Right renal pelvis (tissue), 4 donors: ENCODE measurements around the gene XRCC1. TPM values are rescaled to one million over a fixed set of nuclear protein-coding genes. Genes with fewer than 3 reads are reported as not detected.
"Not testable (repeated sequence)": the region's sequence is repeated elsewhere in the genome, so short reads cannot be mapped to it uniquely, and the experiment has no call there.

Experiments used
- DNase-seq, 4 donors: peaks; one replicate each; pipeline ENCODE4 v3.0.0-alpha.2; 2013; ENCODE audit warnings: low read depth in 4 of 4, low spot score in 3 of 4, missing footprints in 1 of 4
- polyA plus RNA-seq, 4 donors: library from polyadenylated mRNA; unstranded; fragments of 120-200 nt; gene quantifications; one replicate each; pipeline ENCODE4 v1.2.1, GENCODE V29; 2013; ENCODE audit not compliant: insufficient read length in 4 of 4

The XRCC1 gene
- polyA plus RNA-seq, 4 donors: 56.7 to 71.0 (median 66.6) TPM

DNA sequence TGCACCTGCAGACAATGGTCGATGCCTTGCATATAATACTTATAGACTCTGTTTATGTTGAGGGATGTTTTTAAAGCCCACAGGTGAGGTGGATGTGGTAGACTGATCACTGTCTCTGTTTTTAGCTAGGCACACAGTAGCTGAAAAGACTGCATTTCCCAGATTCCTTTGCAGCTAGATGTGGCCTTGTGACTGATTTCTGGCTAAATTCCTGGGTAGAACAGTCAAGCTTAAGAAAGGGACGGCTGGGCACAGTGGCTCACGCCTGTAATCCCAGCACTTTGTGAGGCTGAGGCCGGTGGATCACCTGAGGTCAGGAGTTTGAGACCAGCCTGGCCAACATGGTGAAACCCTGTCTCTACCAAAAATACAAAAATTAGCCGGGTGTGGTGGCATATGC lies 25.0 kb upstream of the XRCC1 start:
- DNase-seq: not testable (repeated sequence)

DNA sequence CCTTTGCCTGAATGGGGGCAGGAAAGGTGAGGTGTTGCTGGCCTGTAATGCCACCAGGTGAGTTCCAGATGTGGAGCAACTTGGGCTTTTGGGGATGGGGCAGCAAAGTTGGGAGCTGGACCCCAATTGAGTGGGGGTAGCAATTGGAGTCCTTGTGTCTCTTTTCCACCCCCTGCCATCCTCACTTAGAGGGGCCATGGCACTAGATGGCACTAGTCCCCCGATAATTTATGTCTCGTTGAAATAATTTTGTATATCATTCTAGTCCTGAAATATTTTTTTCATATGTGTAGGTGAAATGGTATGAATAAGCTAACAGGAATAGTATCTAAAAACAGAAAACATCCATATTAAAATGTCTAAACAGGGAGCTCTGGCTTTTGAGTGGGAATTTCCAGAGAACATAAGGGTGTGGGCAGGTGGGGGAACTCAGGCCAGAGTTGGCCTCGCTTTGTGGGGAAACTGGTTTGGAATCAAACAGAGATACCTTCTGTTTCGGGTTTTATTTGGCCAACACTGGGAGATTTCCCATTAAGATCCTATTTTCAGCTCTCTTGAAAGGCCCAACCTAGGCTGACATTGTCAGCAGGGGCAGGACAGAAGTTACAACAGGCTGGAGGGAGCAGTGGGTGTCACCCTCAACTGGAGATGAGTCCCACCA lies 24.4 kb upstream of the XRCC1 start:
- no peak for DNase-seq

DNA sequence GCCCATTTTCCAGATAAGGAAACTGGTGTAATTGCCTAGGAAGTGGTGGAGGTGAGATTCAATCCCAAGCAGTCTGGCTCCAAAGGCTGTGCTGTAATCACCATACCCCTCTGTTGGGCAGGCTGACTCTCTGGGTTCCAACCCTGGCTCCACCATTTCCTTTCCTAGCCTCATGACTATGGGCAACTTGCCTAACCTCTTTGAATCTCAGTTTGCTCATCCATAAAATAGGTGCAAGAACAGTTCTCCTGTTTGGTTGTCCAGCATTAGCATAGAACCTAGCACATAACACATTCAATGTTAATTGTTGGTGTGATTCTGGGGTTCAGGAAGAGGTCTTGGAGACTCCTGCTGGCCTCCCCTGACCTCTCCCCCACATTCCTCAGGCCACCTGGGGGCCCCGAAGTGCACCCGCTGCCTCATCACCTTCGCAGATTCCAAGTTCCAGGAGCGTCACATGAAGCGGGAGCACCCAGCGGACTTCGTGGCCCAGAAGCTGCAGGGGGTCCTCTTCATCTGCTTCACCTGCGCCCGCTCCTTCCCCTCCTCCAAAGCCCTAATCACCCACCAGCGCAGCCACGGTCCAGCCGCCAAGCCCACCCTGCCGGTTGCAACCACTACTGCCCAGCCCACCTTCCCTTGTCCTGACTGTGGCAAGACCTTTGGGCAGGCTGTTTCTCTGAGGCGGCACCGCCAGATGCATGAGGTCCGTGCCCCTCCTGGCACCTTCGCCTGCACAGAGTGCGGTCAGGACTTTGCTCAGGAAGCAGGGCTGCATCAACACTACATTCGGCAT lies 23.3 kb upstream of the XRCC1 start:
- DNase-seq: no peak

DNA sequence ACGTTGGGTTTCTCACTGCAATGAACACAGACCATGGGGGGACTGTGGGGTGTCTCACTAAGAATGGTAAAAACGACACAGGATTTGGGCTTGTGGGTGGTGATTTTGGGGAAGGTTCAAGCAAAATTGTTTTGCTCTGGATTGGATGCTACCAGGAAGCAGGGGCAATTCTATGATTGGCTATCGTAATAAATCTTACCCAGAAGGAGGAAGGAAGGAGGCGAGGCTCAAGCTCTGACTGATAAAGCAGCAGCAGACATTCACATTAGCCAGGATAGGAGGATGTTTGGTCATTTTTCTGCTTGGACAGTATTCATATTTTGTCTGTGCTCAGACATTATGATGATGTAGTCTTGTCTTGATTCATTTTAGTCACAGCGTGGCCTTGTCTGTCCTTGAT lies 22.5 kb upstream of the XRCC1 start:
- no peak for DNase-seq

DNA sequence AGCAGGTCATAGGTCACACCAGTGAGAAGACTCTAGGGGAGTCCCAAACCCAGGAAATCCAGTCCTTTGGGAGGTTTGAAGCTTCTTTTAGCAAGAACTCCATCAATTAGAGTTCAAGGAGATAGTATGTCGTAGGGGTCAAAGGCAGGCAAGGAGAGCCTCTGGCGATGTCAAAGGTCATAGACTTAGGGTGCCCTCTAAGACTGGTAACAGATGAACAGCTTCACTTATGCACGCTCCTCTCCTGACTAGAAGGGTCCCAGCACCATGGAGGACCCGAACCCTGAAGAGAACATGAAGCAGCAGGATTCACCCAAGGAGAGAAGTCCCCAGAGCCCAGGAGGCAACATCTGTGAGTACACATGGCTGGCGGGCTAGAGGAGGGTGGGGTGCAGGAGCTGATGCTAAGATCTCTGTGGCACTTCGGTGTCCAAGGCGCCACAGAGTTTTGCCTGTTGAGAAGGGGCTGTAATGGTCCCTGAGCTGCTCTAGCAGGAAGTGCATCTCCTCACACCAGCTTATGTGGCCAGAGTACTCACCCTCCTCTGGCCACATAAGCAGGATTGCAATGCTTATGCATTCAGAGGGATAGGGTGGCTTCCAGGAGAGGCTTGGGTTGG lies 21.6 kb upstream of the XRCC1 start:
- no peak for DNase-seq

DNA sequence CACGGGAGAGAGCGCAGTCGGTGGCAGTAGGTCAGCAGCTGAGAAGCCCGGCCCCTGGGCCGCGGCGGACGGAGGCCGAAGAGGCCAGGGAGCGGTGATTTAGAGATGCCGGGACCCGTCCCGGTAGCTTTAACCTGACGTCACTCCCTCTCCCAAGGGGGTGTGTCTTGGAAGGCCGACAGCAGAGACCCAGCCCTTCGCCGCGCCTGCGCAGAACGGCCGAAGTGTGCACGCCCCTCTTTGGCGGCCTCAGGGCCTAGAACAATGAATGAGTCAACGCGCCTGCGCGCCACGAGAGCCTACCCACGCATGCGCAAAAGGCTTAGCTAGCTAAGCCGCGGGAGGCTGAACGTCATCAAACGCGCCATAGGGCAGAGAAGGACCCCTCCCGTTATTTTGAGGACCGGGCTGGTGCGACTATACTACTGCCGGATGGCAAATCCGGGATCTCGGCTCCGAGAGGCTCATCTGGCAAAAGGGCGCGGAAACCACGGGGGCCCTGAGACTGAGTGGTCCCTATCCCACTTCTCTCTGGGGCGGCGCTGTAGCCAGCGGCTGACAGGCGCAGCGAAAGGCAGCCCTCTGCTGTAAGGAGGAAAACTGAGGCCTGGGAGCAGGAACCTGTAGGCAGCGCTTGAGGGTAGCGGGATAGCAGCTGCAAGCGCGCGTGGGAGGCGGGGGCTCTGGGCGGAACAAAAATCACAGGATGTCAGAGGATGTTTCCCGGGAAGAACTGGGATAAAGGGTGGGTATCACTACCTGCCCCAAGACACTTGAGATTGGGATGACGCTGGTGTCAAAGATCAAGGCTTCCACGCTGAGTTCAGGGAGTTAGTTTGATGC lies 20.9 kb upstream of the XRCC1 start, which contains the start of the genes IRGQ and ZNF576:
IRGQ (minus strand) TSS at position 136 of the 843 bp plus-strand sequence. CDS start 796 bp downstream, outside the sequence.
ZNF576 (plus strand) TSS at position 597 of the 843 bp plus-strand sequence. CDS start 514 bp downstream, outside the sequence.
- DNase-seq: peak; percentile 100

DNA sequence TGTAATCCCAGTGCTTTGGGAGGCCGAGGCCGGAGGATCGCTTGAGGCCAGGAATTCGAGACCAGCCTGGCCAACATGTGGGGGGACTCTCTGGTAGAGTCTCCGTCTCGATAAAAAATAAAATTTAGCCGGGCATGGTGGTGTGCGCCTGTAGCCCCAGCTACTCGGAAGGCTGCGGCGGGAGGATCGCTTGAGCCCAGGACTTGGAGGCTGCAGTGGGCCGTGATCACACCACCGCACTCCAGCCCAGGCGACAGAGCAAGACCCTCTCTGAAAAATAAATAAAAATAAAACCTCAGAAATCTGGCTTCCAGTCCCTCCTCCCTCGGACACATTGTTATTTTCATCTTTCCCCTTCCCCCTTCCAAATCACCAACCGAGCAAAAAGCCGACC lies 20.3 kb upstream of the XRCC1 start:
- DNase-seq: no peak

DNA sequence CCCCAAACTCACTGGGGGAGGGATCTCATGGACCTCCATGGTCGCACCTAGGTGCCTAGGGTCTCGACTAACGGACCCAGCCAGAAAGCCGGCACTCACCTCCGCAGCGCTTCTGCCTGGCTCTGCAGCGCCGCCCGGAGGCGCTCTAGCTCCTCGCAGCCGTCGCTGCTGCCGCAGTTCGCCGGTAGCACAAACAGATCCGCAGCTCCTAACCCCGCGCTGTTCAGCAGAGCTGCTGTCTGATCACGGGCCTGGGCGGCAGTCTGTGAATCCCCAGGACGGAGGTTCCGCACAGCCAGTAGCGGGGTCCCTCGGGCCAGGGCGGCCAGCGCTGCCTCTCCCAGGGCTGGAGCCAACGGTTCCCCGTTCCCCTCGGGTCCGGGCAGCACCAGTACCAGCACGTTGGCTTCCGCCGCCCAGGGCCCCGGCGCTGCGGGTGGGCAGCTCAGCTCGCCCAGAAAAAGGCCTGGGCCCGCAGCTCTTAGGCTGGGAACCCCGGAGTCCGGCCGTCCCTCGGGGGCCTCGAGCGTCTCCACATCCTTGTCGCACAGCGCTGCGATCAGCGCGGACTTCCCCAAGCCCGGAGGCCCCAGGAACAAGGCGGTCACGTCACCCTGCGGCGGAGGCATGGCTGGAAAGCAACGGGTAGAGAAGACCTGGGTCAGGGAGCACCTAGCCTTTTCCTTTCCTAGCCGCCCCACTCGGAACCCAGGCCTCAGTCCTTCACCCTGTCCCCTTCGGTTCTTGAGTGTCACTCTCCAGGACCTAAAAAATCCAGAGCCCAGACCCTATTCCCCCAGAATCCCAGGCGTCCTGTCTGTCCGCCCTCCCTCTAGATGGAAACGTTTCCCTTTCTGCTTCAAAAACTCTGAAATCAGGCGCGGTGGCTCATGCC lies 19.6 kb upstream of the XRCC1 start:
- peak in 1 of 4 donors; percentile 63 for DNase-seq

DNA sequence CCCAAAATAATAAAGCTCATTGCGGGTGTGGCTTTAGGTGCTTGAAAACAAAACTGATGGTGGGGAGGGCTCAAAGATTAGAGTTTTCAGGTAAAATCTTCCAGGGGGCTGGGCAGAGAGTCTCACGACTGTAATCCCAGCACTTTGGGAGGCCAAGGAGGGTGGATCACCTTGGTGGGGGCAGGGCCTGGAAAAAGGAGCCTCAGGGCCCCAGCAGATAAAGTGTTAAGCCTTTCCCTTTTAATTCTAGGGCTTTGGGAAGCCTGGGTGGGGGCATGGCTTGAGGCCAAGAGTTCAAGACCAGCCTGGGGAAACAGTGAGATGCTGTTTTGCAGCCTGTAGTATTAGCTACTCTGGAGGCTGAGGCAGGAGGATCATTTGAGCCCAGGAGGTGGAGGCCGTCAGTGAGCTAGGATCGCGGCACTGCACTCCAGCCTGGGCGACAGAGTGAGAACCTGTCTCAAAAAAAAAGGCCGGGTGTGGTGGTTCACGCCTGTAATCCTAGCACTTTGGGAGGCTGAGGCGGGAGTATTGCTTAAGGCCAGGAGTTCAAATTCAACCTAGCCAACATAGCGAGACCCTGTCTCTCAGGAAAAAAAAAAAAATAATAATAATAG lies 18.9 kb upstream of the XRCC1 start:
- no peak for DNase-seq

DNA sequence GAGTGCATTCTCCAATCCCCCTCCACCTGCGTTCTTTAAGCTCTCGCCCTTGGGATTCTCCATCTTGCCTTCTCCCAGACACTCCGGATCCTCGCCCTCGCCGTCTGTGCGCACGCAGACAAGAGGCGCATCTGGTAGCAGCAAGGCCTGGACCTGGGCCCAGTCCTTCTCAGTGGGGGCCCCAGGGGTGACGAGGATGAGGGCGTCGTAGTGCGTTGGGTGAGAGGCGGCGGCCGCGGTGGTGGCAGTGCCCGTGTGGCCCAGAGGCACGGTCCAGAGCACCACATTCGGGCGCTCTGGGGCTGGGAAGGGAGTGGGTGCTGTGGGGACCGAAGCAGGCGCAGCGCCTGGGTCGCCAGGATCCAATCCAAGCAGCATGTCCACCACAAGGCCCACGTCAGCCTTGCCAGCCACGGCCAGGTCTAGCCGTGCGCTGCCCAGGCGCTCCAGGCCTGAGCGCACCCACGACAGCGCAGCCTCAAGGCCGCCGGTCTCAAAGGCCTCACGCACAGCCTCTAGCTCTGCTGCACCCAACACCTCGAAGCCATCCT lies 17.5 kb upstream of the XRCC1 start:
- no peak for DNase-seq

DNA sequence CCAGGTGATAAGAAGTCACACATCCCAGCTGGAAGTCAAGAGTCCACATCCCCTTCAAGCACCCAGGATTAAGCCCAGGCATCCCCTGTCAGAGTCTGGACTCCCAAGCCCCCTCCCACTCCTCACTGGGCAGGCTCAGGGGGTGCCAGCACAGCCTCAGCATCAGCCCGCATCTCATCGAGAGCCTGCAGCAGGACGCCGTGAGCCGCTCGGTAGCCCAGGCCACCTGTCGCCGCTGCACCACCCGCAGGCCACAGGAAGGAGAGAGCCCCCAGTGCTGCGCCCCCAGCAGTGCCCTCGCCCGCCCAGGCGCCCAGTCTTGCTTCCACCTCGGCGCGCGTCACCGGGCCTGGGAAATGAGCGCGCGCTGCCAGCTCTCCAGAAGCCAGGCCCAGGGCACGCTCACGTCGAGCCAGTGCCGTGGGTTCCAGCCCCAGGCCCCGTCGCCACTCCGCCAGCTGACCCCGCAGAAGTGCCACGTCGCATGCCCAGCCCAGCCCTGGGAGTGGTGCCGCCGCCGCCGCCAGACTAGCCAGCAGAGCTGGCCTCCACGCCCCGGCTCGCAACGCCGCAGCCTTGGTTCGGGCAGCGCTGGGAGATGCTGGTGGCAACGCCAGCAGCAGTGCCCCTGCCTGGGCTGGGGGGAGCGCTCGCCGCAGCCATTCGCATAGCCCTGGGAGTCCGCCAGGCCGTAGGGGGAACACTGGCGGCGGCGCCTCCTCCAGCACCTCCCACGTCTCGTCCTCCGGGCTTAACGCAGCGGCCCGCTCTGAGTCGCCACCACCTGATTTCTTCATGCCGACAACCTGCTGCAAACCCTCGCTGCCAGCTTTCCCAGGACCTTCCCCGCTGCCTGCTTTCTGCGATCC lies 16.8 kb upstream of the XRCC1 start:
- DNase-seq: no peak

DNA sequence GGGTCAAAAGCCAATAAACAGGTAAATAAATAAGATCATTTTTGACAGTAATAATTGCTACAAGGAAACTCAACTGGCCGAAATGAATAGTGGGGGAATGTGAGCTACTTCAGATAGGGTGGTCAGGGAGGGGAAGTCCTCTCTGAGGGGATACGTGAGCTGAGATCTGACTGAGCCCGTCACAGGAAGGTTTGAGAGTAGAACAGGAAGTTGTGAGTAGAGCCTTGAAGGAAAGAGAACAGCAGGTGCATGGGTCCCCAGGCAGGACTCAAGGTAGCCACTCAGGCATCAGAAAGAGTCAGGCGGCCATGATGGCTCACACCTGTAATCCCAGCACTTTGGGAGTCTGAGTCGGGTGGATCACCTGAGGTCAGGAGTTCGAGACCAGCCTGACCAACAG lies 14.4 kb upstream of the XRCC1 start:
- no peak for DNase-seq

DNA sequence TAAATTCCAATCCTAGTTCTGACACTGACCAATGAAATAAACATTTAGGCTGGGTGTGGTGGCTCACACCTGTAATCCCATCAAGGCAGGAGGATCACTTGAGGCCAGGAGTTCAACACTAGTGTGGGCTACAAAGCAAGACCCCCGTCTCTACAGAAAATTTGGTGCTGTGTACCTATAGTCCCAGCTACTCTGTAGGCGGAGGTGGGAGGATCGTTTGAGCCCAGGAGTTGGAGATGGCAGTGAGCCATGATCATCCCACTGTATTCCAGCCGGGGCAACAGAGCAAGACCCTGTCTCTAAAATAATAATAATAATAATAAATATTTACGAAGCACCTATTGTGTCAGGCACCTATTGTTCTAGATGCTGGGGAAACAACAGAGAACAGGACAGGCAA lies 13.9 kb upstream of the XRCC1 start:
- DNase-seq: no peak

DNA sequence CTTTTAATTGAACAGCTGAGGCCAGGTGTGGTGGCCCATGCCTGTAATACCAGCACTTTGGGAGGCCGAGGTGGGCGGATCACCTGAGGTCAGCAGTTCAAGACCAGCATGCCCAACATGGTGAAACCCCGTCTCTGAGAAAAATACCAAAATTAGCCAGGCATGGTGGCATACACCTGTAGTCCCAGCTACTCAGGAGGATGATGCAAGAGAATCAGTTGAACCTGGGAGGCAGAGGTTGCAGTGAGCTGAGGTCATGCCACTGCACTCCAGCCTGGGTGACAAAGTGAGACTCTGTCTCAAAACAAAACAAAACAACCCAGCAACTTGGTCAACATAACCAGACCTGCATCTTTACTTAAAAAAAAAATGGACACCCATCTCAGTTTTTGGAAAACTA lies 11.7 kb upstream of the XRCC1 start:
- DNase-seq: not testable (repeated sequence)

DNA sequence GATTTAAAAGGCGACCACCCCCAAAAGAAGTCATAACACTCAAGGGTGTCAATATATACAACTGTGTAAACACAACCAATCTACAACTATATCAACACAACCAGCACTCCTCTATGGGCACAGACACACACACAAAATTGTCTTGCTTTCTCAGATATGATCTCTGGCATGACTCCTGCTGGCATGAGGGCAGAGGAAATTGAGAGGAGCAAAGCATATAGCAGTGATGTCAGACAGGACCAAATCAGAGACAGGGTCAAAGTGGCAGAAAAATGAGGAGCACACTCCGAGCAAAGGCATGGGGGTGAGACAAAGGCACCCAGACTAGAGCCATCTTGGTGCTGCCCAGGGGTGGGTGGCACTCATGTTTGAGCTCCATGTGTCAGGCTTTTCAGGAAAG lies 11.0 kb upstream of the XRCC1 start:
- DNase-seq: no peak

DNA sequence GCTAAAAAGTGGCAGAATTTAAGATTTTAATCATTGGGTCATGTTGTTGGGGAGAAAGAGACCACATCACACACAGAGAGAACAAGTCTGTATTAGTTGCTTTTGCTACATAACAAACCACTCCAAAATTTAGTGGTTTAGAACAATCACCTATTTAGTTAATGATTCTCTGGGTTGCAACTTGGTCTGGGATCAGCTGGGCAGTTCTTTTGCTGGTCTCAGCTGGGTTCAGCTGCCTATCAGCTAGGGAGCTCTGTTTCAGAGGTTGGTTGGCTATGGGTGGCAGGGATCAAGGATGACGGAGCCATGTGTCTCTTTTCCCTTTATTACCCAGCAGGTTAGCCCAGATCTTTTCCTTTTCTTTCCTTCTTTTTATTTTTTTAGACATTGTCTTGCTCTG lies 9.2 kb upstream of the XRCC1 start:
- no peak for DNase-seq

DNA sequence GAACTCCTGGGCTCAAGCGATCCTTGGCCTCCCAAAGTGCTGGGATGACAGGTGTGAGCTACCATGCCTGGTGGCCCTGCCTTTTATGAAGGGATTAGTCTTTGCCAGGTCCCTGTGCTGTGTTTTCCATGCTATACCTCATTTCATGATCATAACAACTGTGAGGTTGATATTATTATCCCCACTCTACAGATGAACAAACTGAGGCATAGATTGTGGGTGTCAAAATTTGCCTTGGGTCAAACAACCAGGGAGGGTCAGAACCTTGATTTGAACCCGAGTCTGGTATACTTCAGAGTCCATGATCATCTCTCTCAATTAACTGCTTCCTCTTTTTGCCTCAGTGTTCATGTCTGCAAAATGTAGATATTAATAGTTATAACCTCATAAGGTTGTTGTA lies 7.2 kb upstream of the XRCC1 start:
- DNase-seq: no peak

DNA sequence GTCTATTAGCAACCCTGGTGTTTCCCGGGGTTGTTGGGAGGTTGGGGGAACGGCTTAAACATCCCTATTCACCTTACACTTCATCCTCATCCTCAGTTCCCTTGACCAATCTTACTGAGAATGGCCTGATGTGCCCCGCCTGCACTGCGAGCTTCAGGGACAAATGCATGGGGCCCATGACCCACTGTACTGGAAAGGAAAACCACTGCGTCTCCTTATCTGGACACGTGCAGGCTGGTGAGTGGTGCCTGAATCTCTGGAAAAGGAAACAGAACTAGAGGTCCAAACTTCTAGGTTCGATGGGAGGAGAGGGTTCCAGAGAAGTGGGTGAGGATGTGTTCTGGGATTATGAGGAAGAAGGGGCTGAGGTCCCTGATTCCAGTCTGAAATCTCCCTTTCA lies 6.1 kb upstream of the XRCC1 start:
- DNase-seq: no peak
